ENCODE data around the gene LUZP1.

DNA sequence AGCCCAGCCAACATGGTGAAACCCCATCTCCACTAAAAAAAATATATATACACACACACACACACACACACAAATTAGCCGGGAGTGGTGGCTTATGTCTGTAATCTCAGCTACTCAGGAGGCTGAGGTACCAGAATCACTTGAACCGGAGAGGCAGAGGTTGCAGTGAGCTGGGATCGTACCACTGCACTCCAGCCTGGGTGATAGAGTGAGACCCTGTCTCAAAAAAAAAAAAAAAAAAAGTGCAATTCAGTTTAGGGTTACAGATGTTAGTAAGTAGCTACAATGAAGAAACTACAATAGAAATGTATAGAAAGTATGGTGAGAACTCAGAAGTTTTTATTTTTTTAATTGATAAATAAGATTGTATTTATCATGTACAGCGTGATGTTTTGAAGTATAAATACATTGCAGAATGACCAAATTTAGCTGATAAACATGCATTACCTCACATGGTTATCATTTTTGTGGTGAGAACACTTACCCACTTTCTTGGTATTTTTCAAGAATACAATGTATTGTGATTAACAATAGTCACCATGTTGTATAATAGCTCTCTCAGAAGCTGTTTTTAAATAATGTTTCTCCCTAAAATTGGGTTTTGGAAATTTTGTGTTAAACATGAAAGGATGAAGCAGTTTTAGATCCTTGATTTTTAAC is 131.4 kb downstream of the LUZP1 start:
- TF ChIP-seq POLR2A (IDR thresholded peaks at IDR 0.05) (no peak), EP300 (IDR thresholded peaks at IDR 0.05) (no peak)
- TF ChIP-seq, protein P1, sequence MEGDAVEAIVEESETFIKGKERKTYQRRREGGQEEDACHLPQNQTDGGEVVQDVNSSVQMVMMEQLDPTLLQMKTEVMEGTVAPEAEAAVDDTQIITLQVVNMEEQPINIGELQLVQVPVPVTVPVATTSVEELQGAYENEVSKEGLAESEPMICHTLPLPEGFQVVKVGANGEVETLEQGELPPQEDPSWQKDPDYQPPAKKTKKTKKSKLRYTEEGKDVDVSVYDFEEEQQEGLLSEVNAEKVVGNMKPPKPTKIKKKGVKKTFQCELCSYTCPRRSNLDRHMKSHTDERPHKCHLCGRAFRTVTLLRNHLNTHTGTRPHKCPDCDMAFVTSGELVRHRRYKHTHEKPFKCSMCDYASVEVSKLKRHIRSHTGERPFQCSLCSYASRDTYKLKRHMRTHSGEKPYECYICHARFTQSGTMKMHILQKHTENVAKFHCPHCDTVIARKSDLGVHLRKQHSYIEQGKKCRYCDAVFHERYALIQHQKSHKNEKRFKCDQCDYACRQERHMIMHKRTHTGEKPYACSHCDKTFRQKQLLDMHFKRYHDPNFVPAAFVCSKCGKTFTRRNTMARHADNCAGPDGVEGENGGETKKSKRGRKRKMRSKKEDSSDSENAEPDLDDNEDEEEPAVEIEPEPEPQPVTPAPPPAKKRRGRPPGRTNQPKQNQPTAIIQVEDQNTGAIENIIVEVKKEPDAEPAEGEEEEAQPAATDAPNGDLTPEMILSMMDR (IDR thresholded peaks at IDR 0.05), result no peak

Measured in tibial nerve (tissue), 4 donors.